UCSD-AML1 (cell line): ENCODE measurements around the gene SIL1.
"Not testable (repeated sequence)": the region's sequence is repeated elsewhere in the genome, so short reads cannot be mapped to it uniquely, and the experiment has no call there.

Experiments used
- DNase-seq: peaks from one replicate; lab custom pipeline; 2025; ENCODE audit not compliant: unreplicated experiment; lab: John Stamatoyannopoulos, UW

SIL1 gene

GRCh38 chr5:139197710-139198669 is at the start of gene SIL1:
Gene SIL1 (minus strand): TSS chr5:139198368. CDS start chr5:139127843, 70,525 bp downstream.
- DNase-seq: peak; percentile 97

GRCh38 chr5:139246394-139246793 is 48.2 kb upstream of the SIL1 start:
- DNase-seq: peak; percentile 84

- DNase-seq: no peak
Observed at GRCh38 chr5:139245637-139246339, 47.6 kb upstream of the SIL1 start.

GRCh38 chr5:139243425-139243970 is 45.3 kb upstream of the SIL1 start:
- DNase-seq: no peak

GRCh38 chr5:139241139-139241538 is 43.0 kb upstream of the SIL1 start:
- no peak for DNase-seq

- no peak for DNase-seq
Observed at GRCh38 chr5:139236479-139236878, 38.3 kb upstream of the SIL1 start.

GRCh38 chr5:139232147-139232724 is 34.1 kb upstream of the SIL1 start:
- DNase-seq: no peak

- DNase-seq: no peak
Observed at GRCh38 chr5:139228201-139228803, 30.1 kb upstream of the SIL1 start.

GRCh38 chr5:139226131-139226530 is 28.0 kb upstream of the SIL1 start:
- no peak for DNase-seq

- DNase-seq: no peak
Observed at GRCh38 chr5:139223481-139223880, 25.3 kb upstream of the SIL1 start.

- no peak for DNase-seq
Observed at GRCh38 chr5:139222346-139222745, 24.2 kb upstream of the SIL1 start.

GRCh38 chr5:139218038-139218437 is 19.9 kb upstream of the SIL1 start:
- not testable (repeated sequence) for DNase-seq

GRCh38 chr5:139215107-139215975 is 17.2 kb upstream of the SIL1 start:
- no peak for DNase-seq

- no peak for DNase-seq
Observed at GRCh38 chr5:139214646-139215045, 16.5 kb upstream of the SIL1 start.

- DNase-seq: no peak
Observed at GRCh38 chr5:139212906-139213305, 14.7 kb upstream of the SIL1 start.

GRCh38 chr5:139212486-139212885 is 14.3 kb upstream of the SIL1 start:
- DNase-seq: no peak

- DNase-seq: no peak
Observed at GRCh38 chr5:139210585-139210984, 12.4 kb upstream of the SIL1 start.

GRCh38 chr5:139207297-139208000 is 9.3 kb upstream of the SIL1 start:
- DNase-seq: no peak

- no peak for DNase-seq
Observed at GRCh38 chr5:139205586-139205985, 7.4 kb upstream of the SIL1 start.
